AG04449 (cell line): ENCODE measurements around the gene POLR2L.

Source experiments
- CTCF ChIA-PET: fragments of 350-600 bp; formaldehyde crosslinking; extraction: SDS; loops from one replicate; lab custom pipeline; 2021; ENCODE audit warnings: antibody characterized with exemption; lab: Yijun Ruan, JAX
- POLR2A ChIA-PET: fragments of 400-600, 350-600 bp; formaldehyde crosslinking; extraction: SDS; loops from one replicate; lab custom pipeline; 2020; ENCODE audit warnings: antibody characterized with exemption, inconsistent platforms; lab: Yijun Ruan, JAX
- DNase-seq: peaks from one replicate; pipeline ENCODE4 v3.0.0-alpha.2; 2010; ENCODE audit warnings: low read depth, low spot score
- H3K4me3 ChIP-seq: 2 replicates; pipeline ENCODE4 v1.5.1; 2011; ENCODE audit warnings: low read depth, mild to moderate bottlenecking, control low read depth, low read length
- TF ChIP-seq, protein P1 (sequence below): IDR thresholded peaks from one replicate; pipeline ENCODE4 v1.5.1; 2011; ENCODE audit warnings: mild to moderate bottlenecking, moderate library complexity, low read length, control low read depth, inconsistent platforms; ENCODE audit not compliant: insufficient read depth; ENCODE audit errors: missing control alignments

The POLR2L gene

DNA sequence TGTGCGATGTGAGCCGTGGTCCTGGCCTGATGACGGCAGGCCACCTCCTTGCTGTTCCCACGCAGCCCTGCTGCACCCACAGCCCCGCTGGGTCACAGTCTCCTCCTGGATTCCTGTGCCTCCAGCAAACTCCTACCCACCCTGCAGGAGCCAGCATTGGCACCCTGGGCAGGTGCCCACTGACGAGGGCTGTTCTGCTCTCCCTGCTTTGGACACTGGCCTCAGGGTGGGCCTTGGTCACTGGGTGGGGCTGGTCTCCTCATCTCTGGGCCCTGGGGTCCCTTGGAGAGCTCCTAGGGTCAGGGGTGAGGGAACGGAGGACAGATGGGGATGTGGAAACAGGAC, 13.0 kb upstream of the POLR2L start:
- ChIA-PET POLR2A (no interaction called here), CTCF (interaction anchor here (1.9 to 9.3 kb wide), 2 partner anchors 8 to 11 kb away, joined by 4 to 58 read pairs; no protein-coding TSS in a partner anchor)
- no peak overlapping the region for H3K4me3 ChIP-seq
- DNase-seq = no peak
- TF ChIP-seq, protein P1, sequence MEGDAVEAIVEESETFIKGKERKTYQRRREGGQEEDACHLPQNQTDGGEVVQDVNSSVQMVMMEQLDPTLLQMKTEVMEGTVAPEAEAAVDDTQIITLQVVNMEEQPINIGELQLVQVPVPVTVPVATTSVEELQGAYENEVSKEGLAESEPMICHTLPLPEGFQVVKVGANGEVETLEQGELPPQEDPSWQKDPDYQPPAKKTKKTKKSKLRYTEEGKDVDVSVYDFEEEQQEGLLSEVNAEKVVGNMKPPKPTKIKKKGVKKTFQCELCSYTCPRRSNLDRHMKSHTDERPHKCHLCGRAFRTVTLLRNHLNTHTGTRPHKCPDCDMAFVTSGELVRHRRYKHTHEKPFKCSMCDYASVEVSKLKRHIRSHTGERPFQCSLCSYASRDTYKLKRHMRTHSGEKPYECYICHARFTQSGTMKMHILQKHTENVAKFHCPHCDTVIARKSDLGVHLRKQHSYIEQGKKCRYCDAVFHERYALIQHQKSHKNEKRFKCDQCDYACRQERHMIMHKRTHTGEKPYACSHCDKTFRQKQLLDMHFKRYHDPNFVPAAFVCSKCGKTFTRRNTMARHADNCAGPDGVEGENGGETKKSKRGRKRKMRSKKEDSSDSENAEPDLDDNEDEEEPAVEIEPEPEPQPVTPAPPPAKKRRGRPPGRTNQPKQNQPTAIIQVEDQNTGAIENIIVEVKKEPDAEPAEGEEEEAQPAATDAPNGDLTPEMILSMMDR = no peak

DNA sequence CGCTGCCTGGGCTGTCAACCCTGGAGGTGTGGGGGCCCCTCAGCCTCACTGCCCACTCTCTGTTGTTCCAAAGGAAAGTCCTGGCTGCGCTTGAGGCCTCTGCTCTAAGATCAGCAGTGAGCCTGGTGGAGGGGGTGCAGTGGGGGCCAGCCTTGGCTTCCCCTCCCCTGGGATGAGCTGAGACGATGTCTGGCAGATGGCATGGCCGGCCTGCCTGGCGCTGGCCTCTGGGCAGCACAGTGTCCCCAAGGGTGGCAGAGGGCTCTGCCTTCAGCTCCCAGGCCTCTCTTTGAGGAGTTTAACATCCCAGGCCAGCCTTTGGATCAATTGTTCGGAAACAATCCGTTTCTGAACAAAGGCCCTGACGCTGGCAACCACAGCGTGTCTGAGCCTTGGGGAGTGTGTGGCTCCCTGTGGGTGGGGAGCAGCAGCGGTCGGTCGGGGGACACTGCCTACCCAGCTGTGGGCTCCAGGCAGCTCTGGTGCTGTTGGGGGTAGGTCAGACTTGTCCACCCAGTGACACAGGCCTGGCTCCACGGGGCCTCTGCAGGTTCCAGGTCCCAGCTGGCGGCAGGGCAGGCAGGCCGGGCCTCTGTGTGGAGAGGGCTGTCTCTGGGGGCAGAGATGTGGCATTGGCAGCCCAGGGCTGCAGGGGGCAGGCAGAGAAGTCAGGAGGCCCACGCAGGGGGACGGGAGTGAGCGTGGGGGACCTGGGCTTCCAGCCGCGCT, 12.4 kb upstream of the POLR2L start:
- TF ChIP-seq, protein P1 = no peak
- H3K4me3 ChIP-seq = no peak overlapping the region
- no peak for DNase-seq
- CTCF ChIA-PET = interaction anchor here (1.9 to 9.3 kb wide), 2 partner anchors 8 to 10 kb away, joined by 4 to 58 read pairs; no protein-coding TSS in a partner anchor
- POLR2A ChIA-PET = no interaction called here

DNA sequence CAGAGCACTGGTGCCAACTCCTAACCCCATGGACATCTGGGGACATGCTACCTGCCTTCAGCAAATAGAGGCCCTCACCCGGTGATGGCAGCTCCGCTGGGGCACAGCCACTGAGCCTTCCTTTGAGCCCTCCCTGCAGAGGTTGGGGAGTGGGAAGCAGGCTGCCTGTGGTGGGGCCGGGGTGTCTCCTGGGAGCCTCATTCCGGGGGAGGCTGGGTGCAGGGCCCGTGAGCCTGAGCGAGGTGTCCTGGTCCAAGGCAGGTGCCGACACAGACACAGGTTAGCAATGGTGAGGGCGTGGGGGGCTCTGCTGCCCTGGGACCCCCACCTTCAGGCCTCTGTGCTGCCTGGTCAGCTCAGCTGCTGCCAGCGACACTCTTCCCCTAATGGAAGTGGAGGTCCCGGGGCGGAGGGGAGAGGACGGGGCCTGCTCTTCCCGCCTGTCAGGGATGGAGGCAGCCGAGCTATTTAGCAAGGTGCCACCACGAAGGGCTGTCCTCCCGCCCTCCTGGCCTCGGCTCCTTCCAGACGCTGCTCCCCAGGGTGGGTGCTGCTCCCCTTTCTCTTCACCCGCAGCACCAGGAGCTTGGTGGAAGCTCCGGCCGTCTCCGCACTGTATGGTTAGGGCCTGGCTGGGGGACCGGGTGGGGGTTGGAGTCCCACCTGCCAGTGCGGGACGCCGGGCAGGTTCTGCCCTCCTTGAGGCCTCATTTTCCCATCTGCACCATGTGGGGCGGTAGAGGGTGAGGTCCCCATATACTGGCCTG, 11.5 kb upstream of the POLR2L start:
- no peak for DNase-seq
- no peak overlapping the region for H3K4me3 ChIP-seq
- POLR2A ChIA-PET = no interaction called here
- TF ChIP-seq, protein P1 = no peak
- CTCF ChIA-PET = interaction anchor here (1.9 kb wide), 1 partner anchor 9 kb away, joined by 4 read pairs; no protein-coding TSS in a partner anchor

DNA sequence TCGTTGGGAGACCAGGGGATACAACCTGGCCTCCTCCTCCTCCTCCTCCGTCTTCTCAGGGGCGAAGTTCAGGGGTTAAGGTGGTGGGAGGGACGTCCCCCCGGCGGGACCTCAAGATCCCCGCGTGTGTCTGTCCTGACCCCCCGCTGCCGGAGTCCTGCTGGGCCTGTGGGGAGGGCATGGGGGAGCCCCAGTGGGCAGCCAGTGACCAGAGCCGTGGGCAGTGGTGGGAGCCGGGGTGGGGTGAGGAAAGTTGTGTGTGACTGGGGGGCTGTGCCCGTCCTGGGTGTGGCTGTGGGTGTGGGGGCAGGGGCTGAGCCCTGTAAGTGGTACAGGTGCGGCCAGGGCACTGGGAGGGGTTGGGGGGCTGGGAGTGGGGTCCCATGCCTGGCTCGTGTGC, 10.4 kb upstream of the POLR2L start:
- POLR2A ChIA-PET = no interaction called here
- CTCF ChIA-PET = no interaction called here
- H3K4me3 ChIP-seq = no peak overlapping the region
- DNase-seq = no peak
- TF ChIP-seq, protein P1 = no peak

DNA sequence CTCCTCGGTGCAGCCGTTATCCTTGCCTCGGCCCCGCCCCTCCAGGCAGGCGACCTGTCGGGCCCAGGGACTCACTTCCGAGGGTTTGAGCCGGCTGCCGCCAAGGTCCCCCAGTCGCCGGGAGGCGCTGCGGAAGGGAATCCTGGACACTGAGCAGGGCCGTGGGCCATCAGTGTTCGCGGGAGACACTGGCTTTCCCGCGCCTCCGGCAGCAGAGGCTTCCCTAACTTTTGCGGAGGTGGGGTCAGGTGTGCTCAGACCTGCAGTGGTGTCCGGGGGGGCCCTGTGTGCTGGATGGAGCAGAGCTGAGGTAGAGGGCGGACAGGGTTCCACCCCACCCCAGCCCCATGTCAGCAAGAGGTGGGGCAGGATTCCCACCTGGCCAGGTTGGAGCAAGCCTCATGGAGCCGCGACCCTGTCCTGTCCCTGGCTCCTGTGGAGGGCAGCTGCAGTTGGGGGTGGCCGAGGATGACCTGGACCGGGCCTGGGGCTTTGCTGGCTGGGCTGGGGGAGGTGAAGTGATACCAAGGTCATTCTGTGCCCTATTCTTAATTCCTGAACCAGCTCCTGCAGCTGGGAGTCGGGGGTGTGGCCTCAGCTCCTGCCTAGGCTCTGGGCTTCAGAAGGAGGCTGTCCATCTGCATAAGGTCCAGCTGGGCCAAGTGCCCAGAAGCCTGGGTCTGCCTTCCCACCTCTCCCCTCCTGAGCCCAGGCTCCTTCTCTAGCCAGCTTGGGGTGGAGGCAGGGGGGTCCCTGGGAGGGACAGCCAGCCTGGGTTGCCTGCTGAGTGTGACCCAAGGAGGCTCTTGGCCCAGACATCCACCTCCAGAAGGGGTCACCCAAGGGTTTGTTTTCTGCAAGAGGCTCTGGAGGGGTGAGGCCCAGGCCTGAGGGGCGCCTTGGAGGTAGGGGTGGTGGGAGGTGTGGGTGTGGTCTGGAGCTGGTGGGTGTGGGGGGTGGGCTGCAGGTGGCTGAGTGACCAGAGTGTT, 8.7 kb upstream of the POLR2L start:
- CTCF ChIA-PET = no interaction called here
- TF ChIP-seq, protein P1 = no peak
- POLR2A ChIA-PET = no interaction called here
- DNase-seq = no peak
- peak overlapping the region; percentile 48 for H3K4me3 ChIP-seq
